ENCODE data around the gene DKK2.

GRCh38 chr4:106929248-106929647 lies 106.9 kb downstream of the DKK2 start:
- TF ChIP-seq ZBTB49 (CRISPR knock-in tag; IDR thresholded peaks at IDR 0.05; ENCODE audit: borderline replicate concordance) = no peak
- no peak for TF ChIP-seq HDAC2 (IDR thresholded peaks at IDR 0.05)
- TF ChIP-seq ZNF512 (tag; IDR thresholded peaks at IDR 0.05) = no peak
- no peak for TF ChIP-seq EP300 (IDR thresholded peaks at IDR 0.05; ENCODE audit: low read length)
- no peak for TF ChIP-seq ELF4 (CRISPR knock-in tag; IDR thresholded peaks at IDR 0.05)
- no peak for TF ChIP-seq ZBTB1 (CRISPR knock-in tag; IDR thresholded peaks at IDR 0.05; ENCODE audit: borderline replicate concordance, low read depth)
